Right ventricle myocardium inferior (tissue), 1 donor: ENCODE measurements around the gene ARHGAP32. TPM values are rescaled to one million over a fixed set of nuclear protein-coding genes. Genes with fewer than 3 reads are reported as not detected.
"Not testable (repeated sequence)": the region's sequence is repeated elsewhere in the genome, so short reads cannot be mapped to it uniquely, and the experiment has no call there.

Experiments used
- ATAC-seq: fragments of 200-7000 bp; cut with Tn5 transposase; one replicate; pipeline ENCODE4 v1.9.1; 2020; ENCODE audit warnings: mild to moderate bottlenecking, moderate library complexity
- DNase-seq: peaks from one replicate; pipeline ENCODE4 v3.0.0; 2021; ENCODE audit errors: missing footprints
- intact Hi-C: fragments of 100-400 bp; cut with DNase I; formaldehyde crosslinking; loops from one replicate; pipeline ENCODE4 v1.11.0; 2022
- total RNA-seq: library from RNA; stranded (reverse); fragmentation: NEBNext Ultra II Directional; extraction: Animal tissue kit (Norgen Biotek cat#: 25700); gene quantifications from one replicate; pipeline ENCODE4 v1.2.1, GENCODE V29; 2021
- donor health status: DM: no; HTN: yes; CAD: no; lungs with severe emphysema.

The ARHGAP32 gene
- total RNA-seq, 1 donor from 2014 or later = 6.4 TPM

DNA sequence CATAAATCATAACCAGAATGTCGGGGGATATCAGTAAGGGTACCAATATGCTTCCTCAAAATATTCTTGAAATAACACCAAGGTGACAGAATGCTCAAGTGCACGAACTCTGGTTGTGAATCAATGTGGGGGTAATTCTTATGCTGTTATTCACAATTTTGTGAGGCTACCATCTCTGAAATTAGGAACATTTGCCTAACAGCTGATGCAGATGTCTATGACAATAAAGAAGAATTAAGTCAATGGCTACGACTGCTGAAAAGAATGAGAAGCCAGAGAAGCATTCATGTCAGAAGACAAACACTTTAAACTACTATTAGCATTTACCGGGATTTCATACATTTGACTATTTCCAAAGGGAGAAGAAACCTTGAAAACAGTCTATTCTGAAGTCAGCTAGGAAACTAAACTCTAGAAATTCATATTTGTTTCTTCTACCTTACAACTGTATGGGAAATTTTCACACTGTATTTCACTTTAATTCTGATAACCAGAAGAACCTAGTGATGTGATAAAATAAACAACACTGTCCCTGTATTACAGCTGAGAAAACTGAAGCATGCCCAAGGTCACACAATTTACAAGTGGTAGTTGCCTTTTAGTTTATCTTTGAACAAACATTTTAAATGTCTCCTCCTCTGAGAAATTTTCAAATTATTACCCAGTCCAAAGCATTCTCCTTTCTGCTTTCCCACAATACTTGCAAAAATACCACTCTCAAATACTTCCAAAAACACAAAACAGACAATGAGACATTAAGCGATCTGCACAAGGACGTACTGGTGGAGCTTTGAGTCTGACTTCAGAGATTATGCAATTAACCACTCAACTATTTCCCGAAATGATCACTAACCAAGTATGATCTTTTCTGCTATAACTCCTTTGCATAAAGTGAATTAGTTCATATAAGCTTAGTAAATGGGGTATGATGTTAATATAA, 18.0 kb upstream of the ARHGAP32 start:
- DNase-seq = no peak
- ATAC-seq = no peak
- intact Hi-C loops = no loop called here

DNA sequence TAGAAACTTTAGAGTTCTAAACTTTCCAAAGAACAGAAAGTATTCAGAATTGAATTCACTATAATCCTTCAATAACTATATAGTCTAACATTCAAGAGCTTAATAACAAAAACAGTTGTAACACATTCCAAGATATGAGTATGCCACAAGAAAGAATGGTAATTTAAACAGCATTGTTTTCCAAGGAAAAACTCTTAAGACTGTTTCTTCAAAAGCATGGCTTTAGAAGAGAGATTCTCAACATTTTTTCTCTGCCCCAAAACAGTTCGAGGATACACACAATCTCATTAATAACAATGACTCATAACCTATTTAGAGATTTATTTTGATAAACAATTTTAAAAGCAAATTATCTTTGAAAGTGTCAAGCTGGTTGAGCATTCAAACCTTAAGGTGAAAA, 16.7 kb upstream of the ARHGAP32 start:
- ATAC-seq (no peak), DNase-seq (no peak)
- intact Hi-C loops = no loop called here

DNA sequence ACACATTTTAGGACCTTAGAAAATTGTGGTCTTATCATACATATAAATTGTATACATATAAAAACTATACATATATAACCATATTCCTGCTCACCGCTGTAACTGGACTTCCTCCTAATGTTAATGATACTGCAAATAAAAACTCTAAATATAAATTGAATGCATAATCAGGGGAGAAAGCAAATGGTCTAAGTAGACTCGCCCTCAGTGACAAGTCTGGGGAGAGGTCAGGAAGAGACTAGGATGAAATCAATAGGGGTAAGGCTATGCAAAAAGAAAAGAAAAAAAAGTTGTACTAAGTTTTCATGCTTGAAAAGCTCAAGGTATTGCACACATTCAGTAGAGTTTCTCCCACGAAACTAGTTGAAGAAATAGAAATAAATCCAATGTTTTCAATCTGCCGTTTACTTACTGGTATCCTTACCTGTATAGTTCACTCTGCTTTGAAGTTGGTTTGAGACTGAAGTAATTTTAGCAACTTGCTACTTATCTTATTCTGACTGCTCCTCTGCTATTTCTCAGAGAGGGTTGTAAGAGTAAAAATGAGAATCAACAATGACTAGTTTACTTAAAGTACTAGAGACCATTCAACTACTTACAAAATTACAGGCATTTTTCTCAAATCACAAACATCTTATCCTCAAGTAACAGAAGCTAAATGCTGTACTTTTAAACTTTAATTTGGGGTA, 12.2 kb upstream of the ARHGAP32 start:
- intact Hi-C loops = no loop called here
- ATAC-seq = no peak
- no peak for DNase-seq

DNA sequence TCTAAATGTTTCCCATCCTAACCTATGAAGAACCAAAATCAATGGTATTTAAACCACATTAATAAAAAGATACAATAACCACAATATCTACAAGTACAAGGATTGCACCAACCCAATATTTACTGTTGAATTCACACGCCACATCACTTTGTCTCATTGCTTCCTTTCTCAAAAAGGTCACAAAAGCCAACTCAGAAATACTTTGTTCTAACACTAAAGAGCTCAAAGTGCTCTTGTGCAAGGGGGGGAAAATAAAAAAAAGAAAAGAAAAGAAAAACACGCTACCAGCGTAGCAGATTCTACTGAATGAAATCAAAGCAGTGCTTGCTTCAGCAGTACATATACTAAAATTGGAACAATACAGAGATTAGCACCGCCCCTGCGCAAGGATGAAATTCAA, 10.5 kb upstream of the ARHGAP32 start:
- ATAC-seq = no peak
- DNase-seq = no peak
- intact Hi-C loops = no loop called here

DNA sequence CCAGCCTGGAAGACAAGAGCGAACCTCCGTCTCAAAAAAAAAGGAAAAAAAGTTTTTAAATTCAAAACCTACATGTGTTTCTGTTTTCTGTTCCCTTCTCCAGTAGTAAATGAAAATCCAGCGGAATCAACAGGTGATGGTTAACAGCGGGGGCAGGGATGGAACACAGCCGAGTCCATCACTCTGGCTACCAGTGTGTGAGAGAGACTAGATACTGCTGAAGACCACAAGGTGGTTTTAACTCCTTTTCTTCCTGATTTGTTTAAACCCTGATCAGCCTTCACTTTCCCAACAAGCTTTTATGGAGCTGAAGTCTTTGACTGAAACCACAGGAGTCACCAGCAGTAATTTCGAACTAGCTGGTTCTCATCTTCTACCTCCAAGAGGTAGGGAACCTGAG, 3.6 kb upstream of the ARHGAP32 start:
- DNase-seq (no peak), ATAC-seq (no peak)
- intact Hi-C loops = no loop called here

DNA sequence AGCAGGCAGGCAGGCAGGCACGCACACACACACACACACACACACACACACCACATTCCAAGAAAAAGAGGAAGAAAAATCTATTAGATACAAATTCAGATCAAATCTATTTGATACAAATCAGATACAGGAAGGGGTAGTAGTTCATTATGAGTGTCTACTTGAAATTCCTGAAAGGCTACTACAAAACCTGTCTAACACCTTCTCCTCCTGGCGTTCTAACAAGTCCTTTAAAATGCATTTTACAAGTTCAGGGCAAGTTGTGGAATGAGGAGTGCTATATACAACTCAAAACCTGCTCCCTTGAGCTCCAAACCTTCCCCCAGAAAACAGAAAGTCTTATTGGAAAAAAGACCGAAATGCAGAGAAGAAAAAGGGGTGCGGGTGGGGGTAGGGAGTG, 476 bp downstream of the ARHGAP32 start:
- intact Hi-C loops = no loop called here
- DNase-seq = no peak

DNA sequence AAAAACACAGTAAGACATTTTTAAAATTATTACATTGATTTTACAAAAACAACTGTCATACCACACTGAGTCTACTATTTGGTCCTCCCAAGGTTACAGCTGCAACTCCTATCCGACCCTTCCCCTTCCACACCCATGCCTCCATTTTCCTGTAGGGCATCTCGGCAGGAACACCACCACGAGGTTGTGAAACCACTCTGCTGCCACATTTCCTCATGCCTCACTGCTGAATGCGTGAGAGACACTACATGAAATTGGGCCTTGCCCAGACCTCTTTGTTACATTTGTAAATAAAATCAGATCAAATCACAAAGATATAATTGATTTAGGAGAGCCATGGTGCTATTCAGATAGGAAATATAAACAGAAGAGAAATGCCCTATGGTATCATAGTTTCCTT, 2.0 kb downstream of the ARHGAP32 start:
- DNase-seq (no peak), ATAC-seq (no peak)
- intact Hi-C loops = no loop called here

More for the DNA sequence above, 476 bp downstream of the ARHGAP32 start:
- ATAC-seq = no peak

DNA sequence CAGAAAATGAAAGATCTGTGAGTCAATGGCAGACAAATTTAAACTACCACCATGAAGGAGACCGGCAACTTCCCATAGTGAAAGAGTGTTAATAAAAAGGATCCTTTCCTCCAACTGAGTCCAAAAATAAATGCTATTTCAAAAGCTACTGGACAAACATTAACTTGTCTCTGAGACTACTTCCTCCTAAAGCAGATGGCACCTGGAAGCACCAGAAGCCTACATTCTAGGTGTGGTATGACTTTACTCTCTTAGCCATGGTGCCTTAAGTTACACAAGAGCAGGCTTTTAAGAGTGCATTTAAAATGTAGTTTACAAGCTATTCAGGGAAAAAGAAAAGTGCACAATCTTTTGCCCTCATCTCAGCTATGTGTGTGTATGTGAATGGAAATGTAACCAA, 2.5 kb downstream of the ARHGAP32 start:
- DNase-seq = no peak
- intact Hi-C loops = no loop called here

DNA sequence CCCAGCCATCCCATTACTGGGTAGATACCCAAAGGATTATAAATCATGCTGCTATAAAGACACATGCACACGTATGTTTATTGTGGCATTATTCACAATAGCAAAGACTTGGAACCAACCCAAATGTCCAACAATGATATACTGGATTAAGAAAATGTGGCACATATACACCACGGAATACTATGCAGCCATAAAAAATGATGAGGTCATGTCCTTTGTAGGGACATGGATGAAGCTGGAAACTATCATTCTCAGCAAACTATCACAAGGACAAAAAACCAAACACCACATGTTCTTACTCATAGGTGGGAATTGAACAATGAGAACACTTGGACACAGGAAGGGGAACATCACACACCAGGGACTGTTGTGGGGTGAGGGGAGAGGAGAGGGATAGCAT, 7.0 kb downstream of the ARHGAP32 start:
- intact Hi-C loops, ATAC-seq, DNase-seq: not testable (repeated sequence)

More for the DNA sequence above, 2.5 kb downstream of the ARHGAP32 start:
- ATAC-seq = no peak

DNA sequence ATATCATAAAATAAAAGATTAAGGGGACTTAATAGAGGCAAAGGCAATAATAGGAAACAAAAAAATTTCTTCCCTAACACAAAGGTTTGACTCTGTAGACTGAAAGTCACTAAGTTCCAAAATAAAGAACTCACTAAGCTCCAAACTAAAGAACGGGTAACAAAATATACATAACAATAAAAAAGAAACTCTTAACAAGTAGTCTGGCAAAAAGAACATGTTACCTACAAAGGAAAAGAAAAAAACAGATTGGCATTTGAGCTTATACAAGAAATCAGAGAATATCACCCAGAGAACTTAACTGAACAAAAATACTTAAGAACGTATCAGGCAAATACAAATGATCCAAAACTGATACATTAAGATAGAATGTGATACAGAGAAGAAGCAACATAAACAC, 7.5 kb downstream of the ARHGAP32 start:
- ATAC-seq (no peak), DNase-seq (no peak)
- intact Hi-C loops = no loop called here

DNA sequence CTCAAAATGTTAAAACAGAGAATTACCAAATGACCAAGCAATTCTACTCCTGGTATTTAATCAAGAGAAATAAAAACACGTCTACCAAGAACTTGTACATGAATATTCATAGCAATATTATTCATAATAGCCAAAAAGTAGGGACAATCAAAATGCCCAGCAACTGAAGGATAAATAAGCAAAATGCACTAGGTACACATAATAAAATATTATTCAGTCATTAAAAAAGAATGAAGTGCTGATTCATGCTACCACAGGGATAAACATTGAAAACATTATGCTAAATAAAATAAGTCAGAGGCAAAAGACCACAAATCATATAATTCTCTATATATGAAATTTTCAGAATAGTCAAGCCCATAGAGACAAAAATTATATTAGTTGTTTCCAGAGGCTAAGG, 24.8 kb downstream of the ARHGAP32 start:
- intact Hi-C loops = no loop called here
- ATAC-seq (no peak), DNase-seq (no peak)

DNA sequence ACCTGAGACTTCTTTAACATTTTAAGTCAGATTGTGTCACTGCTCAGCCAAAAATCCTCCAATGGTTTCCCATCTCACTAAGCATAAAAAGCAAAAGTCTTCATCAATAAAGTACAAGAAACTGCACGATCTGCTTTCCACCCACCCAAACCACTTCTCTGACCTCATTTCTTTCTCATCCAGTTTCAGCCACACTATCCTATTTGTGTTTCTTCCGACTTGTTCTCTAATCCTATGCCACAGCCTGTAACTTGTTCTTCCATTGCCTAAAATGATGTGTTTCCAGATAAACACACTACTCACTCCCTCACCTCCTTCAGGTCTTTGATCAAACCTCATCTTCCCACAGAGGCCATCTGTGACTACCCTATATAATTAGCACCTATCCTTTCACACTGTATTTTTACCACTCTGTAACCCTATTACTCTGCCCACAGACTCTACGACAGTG, 28.4 kb downstream of the ARHGAP32 start:
- intact Hi-C loops = no loop called here
- DNase-seq = no peak
- ATAC-seq = no peak

DNA sequence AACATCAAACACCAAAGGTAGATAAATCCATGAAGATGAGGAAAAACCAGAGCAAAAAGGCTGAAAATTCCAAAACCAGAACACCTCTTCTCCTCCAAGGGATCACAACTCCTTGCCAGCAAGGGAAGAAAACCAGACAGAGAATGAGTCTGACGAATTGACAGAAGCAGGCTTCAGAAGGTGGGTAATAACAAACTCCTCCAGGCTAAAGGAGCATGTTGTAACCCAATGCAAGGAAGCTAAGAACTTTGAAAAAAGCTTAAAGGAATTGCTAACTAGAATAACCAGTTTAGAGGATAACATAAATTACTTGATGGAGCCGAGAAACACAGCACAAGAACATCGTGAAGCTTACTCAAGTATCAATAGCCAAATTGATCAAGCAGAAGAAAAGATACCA, 35.0 kb downstream of the ARHGAP32 start:
- intact Hi-C loops, ATAC-seq, DNase-seq: not testable (repeated sequence)

DNA sequence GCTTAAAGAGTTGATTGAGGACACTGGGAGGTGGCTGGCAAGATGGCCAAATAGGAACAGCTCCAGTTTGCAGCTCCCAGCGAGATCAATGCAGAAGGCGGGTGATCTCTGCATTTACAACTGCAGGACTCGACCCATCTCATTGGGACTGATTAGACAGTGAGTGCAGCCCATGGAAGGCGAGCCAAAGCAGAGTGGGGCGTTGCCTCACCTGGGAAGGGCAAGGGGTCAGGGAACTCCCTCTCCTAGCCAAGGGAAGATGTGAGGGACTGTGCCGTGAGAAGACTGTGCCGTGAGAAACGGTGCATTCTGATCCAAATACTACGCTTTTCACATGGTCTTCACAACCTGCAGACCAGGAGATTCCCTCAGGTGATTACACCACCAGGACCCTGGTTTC, 36.4 kb downstream of the ARHGAP32 start:
- intact Hi-C loops = no loop called here
- DNase-seq = no peak

DNA sequence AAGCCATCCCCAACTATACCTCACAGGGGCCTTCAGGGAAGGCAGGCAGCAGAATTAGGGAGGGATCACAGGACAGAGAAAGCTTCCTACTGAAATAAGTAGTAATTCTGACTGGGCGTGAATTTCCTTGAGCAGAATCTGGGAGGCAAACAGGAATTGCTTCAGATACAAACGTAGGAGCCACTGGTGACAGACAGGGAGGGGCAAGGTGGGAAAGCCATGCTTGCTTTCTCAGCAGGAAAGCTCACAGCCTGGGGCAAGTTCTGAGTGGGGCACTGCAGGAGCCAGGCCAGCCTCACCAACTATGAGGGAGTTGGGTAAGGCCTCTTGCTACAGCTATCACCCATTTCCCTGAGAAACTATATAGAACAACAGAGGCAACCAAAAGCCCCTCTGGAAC, 43.6 kb downstream of the ARHGAP32 start:
- intact Hi-C loops = no loop called here
- ATAC-seq (no peak), DNase-seq (no peak)

More for the DNA sequence above, 36.4 kb downstream of the ARHGAP32 start:
- ATAC-seq = no peak

DNA sequence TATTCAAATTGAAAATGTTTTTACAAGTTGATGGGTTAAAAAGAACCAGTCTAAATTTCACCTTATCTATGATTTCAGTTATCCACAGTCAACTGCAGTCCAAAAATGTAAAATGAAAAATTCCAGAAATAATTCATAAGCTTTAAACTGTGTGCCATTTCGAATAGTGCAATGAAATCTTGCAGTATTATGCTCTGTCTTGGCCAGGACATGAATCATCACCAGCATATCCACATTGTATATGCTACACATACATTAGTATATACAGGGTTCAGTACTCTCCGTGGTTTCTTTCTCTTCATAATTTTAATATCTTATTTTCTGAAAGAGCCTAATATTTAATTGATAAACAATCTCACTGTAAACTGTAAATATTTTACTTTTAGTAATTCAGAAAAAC, 45.9 kb downstream of the ARHGAP32 start:
- no peak for ATAC-seq
- intact Hi-C loops = no loop called here
- DNase-seq = no peak

DNA sequence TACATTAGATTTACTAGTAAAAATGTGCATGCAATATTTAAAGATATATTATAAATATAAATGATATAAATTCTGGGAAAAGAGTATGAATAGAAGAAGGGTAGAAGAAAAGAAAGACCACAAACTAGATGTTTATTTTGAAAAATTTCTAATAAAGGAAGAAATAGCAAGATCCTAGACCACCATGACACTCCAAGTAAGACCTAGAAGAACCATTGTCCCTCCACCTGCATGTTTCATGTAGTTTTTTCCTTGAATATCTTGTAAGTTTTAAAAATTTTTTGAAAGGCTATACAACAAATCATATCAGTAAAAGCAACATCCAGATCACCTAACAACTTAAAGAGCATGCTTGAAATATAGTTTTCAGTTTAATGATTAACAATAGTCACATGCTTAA, 46.8 kb downstream of the ARHGAP32 start:
- no peak for DNase-seq
- intact Hi-C loops = no loop called here
- no peak for ATAC-seq

DNA sequence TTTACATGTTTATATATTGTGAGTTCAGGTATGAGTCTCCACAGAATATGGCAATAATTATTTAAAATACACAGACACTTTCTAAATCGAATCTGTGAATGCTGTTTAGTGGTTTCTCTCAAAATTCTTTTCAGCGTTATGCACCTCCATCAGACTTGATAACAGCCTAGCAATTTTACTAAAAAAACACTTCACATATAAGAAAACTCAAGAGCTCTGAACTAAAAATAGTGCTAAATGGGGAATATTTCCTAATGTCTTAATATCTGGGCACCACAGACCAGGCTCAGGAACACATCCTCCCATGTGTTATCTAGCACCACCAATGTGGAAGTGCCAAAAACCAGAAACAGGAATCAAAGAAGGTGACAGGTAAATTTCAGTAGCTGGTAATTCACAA, 47.9 kb downstream of the ARHGAP32 start:
- intact Hi-C loops = no loop called here
- DNase-seq (no peak), ATAC-seq (no peak)

DNA sequence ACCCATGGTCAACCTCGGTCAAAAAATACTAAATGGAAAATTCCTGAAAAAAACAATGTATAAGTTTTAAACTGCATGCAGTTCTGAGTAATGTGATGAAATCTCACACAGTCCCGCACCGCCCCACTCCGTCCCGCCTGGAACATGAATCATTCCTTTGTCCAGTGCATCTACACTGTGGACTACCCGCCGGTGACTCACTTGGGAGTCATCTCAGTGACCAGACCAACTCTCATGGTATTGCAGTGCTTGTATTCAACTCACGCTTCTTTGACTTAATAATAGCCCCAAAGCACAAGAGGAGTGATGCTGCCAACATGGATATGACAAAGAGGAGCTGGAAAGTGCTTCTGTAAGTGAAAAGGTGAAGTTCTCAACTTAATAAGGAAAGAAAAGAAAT, 48.8 kb downstream of the ARHGAP32 start:
- ATAC-seq = peak; percentile 99
- peak; percentile 77 for DNase-seq
- intact Hi-C loops = no loop called here
